Measurements from ENCODE around the gene PRDM16.

The PRDM16 gene

GRCh38 chr1:3386205-3387002, 317.4 kb downstream of the PRDM16 start:
- no peak for DNase-seq

- DNase-seq = no peak
Observed at GRCh38 chr1:3387401-3387800, 318.4 kb downstream of the PRDM16 start.

DNA sequence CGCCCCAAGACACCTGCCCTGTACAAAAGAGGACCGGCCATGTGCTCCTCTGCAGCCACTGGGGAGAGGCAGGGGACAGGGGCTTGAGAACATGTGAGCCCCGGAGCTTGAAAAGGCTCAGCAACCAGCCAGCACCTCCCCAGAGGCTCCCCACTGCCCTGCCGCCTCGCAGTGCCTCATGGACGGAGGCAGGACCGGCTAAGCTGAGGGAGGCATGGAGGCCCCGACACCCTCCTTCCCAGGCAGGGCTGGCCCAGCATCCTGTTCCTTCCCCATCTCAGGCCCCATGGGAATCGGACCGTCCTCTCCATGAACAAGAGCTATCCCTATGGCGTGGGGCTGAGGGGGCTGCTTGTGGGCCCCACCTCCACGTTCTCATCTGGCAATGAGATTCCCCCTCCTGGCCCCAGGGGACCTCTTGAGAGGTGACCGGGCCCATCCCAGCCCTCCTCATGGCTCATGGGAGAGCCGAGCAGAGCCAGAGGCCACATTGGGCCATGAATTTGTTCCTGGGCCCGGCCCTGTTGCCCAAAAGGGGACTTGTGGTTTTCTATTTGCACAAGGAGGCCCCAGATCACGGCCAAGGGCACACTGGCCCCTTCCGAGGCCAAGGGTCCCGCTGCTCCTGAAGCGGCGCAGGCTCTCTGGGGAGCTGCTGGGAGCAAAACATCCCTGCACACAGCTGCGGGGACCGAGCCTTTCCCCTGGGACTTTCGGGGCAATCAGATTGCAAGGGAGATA, 320.3 kb downstream of the PRDM16 start:
- no peak for DNase-seq

DNA sequence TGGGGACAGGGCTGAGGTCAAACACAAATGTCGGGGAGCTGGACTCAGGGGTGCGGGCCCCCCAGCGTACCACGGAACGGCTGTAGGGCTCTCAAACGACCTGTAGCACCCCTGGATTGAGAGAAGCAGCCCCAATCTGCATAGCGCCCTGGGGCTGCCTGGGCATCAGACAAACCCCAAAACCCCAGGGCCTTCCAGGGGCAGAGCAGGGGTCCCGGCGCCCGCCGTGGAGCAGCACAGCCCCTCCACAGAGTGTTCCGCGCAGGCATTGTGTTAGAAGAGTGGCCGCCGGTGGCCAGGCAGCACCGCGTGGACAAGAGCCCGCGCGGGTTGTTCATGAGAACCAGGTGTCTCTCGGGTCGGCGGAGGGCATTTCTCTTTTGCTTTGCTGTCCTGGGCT, 321.3 kb downstream of the PRDM16 start:
- no peak for DNase-seq

- no peak for DNase-seq
Observed at GRCh38 chr1:3391711-3392110, 322.7 kb downstream of the PRDM16 start.

DNA sequence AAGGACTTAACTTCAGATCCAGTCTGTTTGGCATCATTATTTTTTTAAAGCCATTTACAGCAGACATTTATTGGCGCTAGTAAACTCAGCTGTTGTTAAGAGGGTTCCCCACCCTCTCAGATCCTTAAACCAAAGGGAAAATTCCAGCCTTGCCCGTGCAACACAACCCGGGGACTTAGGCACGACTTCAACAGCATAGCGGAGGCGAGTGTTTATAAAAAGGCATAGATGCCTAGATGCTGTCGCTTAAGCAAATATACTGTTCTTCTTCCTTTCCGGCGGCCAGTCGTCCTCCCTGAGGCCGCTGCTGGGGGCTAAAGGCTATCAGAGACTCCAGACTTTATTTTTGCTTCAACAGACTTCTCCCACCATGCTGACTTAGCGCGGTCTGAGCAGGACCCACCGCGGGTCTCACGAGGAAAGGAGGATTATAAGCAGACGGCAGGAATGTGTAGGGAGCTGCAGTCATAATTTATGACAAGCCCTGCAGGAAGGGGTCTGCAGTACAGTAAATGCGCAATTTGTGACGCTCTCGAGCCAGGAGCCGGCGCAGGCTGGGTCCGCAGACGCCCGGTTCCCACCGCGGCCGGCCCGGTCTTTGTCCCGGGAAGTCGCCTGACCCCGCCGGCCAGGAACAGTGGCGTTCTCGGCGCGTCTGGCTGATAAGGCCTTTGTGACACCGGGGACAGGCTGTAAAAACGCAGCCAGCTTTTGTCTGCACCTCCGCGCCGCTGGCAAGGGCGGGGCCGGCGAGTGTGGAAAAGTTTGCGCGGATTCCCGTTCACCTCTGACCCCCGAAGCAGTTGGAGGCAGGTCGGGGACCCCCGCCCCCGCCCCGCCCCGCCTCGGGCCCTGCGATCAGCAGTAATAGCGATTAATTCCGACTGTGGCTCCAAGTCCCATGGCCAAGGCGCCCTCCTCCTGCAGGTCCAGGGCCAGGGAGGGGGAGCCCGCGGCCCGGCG, 324.3 kb downstream of the PRDM16 start:
- no peak for DNase-seq

- DNase-seq = no peak
Observed at GRCh38 chr1:3393987-3394920, 325.3 kb downstream of the PRDM16 start.

DNA sequence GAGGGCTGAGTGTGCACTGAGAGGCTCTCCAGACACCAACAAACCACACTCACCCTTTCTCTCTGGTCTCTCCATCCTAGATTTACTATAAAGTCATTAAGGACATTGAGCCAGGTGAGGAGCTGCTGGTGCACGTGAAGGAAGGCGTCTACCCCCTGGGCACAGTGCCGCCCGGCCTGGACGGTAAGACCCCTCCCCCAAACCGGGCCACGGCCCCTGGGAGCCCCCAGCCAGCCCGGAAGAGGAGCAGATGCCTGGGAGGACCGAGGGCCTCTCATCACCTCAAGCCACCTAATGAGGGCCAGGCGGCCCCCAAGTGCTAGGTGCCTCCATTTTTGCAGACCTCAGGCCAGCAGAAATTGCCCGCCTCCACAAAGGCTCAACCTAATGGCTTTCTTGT, 327.4 kb downstream of the PRDM16 start:
- DNase-seq = no peak

DNA sequence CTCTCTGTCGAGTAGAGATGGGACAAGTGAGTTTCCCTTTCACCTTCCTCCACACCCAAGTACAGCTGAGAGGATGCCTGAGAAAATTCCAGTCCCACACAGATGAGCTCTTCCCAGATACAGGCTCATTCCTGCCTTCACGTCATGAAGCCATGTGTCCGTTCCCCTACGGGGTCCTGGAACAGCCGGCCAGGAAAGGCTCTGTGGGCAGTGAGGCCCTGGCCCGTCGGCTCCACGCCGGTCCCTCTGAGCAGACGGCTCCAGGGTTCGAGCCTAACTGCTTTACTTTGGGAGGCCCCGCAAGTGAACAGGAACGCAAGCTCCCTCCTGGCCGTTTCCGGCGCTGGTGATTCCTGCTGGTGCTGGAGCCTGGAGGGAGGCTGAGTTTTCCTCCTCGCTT, 328.3 kb downstream of the PRDM16 start:
- DNase-seq = no peak

- DNase-seq = no peak
Observed at GRCh38 chr1:3398396-3399140, 329.6 kb downstream of the PRDM16 start.

- DNase-seq = no peak
Observed at GRCh38 chr1:3399732-3400131, 330.7 kb downstream of the PRDM16 start.

GRCh38 chr1:3401585-3402257, 332.7 kb downstream of the PRDM16 start:
- no peak for DNase-seq

DNA sequence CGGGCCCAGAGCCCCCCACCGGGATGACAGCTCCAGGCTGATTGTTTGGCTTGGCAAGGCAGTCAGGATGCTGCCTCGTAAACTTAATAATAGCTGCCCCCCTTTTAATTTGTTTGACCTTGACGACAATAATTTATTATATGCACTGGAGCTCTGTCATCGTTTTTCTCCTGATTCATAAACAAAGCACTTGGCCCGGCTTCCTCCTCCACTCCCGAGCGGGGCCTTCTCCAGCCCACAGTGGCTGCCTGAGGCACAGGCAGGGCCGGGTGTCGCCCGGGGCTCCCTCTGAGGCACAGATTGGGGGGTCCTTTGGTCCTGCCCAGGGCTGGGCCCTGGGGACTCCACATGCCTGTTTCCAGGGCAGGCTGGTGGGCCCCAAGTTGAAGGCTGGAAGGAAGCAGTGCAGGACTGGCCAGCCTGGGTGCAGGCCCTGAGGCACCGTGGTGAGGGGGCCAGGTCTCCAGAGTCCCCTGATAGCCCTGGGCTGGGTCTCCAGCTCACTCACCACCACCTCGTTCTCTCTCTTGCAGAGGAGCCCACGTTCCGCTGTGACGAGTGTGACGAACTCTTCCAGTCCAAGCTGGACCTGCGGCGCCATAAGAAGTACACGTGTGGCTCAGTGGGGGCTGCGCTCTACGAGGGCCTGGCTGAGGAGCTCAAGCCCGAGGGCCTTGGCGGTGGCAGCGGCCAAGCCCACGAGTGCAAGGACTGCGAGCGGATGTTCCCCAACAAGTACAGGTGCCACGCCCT, 333.4 kb downstream of the PRDM16 start:
- DNase-seq = no peak

DNA sequence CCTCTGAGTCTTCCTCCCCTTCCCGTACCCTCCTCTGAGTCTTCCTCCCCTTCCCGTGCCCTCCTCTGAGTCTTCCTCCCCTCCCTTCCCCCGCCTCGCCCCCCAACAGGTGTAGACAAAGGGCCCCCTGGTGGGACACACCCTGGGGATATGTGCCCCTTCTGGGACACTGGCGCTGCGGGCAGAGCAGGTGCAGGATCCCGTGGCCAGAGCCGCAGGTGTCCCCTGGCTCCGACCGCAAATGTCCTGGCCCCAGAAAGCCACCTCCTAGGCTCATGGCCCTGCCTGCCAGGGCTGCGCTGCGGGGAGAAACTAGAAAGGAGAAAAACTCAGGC, 334.0 kb downstream of the PRDM16 start:
- no peak for DNase-seq

DNA sequence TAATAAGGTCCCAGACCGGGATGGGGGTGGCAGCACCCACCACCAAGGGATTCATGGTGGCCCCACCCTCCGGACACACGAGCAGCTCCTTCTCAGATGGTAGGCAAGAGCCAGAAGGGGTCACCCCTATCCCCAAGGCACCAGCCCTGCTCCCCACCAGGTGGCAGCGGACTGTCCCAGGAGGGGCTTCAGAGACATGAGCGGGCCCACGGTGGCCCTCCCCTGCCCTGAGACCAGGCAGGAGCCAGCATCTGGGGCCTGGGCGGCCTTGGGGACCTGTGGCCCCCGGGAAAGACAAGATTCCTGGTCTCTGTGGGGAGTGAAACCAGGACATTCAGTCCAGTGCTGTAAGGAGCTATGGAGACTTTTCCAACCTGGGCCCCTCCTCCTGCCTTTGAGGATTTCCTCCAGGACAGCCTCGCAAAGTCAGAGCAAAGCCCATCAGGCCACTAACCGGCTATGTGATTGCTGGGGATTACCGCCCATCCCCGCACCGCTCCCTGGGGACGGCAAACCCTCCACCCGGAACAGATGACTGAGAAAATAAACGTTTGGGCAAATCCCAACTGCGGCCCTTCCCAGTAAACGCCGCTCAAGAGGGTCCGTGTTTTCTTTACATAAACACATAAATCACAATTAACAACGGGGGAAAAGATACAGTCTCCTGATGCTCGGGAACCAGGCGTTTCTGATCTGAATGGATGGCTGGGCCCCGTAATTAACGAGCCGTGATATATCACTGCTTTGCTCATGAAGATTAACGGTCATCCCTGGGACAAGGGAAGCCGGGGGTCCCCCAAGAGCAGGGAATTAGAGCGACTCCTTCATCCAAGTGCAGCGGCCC, 334.6 kb downstream of the PRDM16 start:
- no peak for DNase-seq

- no peak for DNase-seq
Observed at GRCh38 chr1:3404301-3404700, 335.3 kb downstream of the PRDM16 start.

GRCh38 chr1:3404801-3405200, 335.8 kb downstream of the PRDM16 start:
- DNase-seq = no peak

DNA sequence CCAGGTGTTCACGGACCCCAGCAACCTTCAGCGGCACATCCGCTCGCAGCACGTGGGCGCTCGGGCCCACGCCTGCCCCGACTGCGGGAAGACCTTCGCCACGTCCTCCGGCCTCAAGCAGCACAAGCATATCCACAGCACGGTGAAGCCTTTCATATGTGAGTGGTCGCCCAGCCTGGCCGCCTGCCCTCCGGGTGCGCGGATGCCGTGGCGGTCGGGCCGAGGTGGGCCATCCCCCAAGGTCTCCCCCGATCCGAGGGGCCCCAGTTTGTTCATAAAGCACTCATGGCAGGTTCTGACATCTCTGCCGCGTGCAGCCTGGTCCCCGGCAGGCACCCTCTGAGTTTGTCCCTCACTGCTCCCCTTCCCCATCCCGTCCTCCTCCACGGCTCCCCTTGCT, 336.5 kb downstream of the PRDM16 start:
- DNase-seq = no peak

All from CD4-positive, alpha-beta T cell treated with Interleukin-4 for 1 hour (primary cell).